GM19238 (cell line): Measurements from ENCODE around the gene CNTF.

Experiments
- DNase-seq: peaks from one replicate; pipeline ENCODE4 v3.0.0; 2011; ENCODE audit warnings: low spot score; ENCODE audit not compliant: insufficient read length

Gene CNTF

DNA sequence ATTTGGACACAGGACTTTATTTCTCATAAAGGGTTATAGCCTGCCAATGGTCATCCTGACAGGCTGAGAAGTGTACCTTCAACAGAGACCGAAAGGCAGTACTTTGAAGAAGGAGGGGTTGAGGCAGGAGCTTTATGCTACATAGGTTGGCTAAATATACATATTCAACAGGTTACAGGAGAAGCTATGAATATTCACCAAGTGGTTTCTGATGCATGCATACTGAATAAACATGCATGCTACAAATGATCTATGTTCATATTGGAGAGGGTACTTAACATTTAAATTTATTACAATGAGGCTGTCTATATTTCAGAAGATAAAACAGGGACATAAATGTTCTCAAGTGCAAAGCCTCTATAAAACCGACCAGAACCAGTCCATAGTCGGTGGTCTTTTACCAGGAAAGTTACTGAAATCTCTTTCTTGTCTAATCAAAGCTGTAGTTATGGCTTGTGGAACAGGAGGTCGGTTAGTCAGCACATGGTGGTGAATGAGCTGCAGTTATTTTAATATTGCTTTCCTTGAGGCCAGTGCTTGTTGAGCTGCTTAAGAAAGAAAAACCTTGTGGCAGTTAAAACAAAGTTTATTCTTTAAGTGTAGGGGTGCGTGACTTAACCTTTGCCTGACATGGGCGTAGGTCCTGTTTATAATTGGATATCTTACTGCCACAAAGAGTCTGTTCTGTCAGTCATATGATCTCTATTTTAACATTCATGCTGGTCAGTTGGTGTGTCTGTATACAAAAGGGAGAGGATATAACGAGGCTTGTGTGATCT lies 19.5 kb downstream of the CNTF start:
- no peak for DNase-seq

DNA sequence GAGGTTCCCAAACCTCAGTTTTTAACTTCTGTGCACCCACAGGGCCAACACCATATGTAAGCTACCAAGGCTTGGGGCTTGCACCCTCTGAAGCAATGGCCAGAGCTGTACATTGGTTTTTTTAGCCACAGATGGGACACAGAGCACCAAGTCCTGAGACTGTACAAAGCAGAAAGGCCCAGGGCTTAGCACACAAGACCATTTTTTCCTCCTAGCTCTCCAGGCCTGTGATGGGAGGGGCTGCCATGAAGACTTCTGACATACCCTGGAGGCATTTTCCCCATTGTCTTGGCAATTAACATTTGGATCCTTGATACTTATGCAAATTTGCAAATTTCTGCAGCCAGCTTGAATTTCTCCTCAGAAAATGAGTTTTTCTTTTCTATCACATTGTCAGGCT lies 23.4 kb downstream of the CNTF start:
- no peak for DNase-seq

DNA sequence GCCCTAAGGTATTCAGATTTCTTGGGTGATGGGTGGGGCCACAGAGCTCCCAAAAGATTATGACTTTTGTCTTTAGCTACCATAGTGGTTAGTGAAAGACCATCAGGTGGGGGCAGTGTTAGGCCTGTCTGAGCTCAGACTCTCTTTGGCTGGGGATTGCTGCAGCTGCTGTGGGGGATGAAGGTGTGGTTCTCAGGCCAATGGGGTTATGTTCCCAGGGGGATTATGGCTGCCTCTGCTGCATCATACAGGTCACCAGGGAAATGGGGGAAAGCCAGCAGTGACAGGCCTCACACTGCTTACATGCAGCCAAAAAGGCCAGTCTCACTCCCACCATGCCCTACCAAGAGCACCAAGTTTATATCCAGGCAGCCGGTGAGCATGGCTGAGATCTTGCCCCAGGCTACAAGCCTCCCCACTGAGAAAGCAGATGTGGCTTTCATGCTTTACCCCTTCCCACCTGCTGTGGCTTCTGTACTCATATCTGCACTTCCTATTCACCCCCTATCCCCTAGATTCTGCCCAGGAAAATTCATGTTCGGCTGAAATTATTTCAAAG lies 24.8 kb downstream of the CNTF start:
- DNase-seq, result no peak

DNA sequence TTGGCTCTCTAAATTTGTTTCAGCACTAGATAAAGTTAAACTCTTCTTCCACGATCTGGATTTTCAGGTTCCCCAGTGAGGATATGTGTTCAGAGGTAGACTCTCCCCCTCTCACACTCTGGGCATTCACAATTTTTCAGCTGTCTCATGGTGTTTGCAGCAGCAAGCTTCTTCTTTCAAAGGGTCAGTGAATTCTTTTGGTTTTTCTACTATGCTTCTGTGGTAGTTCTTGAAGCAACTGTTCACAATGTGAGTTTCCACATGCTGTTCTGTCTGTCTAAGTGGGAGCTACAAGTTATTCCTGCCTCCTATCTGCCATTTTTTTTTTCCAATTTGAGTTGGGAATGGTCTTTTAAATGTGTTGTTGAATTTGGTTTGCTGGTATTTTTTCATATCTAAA lies 25.4 kb downstream of the CNTF start:
- no peak for DNase-seq

DNA sequence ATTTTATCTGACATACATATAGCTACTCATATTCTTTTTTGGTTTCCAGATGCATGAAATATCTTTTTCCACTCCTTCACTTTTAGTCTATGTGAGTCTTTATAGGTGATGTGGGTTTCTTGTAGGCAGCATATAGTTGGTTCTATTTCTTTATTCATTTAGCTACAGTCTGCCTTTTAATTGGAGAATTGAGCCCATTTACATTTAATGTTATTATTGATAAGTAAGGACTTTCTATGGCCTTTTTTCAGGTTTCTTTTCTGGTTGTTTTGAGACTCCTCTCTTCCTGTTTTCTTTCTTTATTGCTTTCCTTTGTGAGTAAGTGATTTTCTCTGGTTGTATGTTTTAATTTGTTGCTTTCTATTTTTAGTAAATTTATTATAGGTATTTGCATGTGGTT lies 27.2 kb downstream of the CNTF start:
- no peak for DNase-seq

DNA sequence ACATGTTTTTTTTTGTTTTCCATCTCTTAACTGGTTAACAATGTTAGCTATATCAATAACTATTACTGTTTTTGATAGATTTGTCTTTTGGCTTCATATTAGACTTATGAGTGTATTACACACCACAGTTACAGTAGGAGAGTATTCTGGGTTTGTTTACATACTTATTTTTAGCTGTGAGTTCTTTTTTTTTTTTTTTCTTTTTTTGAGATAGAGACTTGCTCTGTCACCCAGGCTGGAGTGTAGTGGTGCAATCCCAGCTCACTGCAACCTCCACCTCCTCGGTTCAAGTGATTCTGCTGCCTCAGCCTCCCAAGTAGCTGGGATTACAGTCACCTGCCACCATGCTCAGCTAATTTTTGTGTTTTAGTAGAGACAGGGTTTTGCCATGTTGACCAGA lies 28.0 kb downstream of the CNTF start:
- DNase-seq, result no peak

DNA sequence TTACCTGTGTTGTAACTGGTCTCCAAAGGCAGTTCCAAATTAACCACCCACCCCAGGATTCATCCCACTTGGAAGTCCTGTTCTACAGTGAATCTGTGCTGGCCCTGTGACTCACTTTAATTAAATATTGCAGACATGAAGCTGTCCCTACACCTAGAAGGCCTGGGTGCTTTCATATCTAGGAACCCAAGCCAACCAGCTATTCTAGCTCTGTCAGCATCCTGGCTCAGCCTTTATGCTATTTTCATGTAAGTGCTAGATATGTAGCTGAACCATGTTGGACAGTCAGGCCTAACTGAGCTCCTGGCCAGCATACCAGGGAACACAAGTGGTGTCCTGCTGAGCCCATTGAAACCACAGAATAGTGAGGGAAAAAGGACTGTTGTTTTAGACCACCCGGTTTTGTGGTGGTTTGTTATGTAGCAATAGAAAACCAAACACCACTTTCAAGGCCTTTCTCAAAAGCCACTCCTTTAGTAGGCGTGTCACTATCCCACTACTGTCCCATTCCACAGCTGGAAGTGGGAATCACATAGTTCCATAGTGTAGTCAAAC lies 30.3 kb downstream of the CNTF start:
- DNase-seq, result no peak

DNA sequence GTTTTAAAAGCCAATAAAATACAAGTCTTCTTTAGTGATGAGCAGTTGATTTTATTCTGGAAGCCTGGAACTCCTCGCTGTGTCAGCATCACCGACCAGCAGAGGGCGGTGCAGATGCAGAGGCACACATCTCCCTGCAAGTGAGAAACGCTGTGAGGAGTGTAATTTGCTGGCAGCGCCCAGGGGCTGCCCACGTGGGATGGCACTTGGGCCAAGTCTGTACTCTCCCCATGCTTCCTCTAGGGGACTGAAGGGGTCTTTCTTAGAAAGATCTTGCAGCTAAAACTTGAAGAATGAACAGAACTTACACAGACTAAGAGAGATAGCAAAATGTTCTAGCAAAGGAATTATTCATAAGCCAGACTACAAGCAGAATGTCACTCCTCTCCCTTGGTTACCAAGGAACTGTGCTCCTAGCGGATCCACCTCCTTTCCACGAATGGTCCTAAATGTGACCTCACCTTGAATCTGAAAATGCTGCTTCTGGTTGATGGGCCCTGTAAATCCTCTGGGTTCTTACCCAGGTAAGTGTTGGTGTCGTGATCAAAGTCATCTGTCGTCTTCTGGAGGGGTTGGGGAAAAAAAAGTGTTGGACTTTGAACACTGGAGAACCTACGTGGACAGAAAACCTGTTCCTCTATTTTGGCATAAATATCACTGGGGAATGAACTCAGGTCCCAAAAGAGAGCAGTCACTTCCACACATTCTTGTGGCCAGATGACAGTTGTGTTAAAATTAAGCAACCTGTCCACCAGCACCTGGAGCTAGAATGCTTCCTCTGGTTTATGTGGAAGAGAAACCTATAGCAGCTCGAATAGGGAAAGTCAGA lies 31.8 kb downstream of the CNTF start:
- DNase-seq, result peak; percentile 47

DNA sequence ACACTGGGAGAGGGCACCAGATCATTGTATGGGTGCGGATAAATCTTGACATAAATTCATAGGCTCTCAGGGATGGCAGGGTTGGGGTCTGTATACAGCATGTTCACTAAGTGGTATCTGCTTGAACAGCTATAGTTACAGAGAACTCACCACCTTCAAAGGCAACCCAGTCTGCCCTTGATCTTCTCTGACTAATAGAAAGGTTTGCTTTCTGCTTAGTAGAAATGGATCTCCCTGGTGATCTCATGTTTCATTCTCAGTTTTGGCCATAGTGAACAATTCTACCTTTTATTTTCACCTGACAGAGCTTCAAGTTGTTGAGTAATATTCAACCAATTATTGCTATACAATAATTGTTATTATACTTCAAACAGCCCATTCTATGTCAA lies 32.4 kb downstream of the CNTF start:
- DNase-seq, result no peak

DNA sequence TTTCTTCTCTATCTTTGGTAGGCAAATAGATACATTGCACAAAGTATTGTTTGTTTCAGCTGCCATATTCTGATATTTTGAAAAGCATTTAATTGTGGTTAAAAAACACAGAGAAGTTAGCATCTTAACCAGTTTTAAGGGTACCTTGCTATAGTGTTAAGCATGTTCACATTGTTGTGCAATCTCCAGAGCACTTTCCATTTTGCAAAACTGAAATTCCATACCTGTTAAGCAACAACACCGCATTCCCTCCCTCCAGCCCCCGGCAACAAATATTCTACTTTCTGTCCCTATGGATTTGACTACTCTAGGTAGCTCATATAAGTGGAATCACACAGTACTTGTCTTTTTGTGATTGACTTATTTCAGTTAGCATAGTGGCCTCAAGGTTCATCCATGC lies 33.9 kb downstream of the CNTF start:
- DNase-seq, result no peak

DNA sequence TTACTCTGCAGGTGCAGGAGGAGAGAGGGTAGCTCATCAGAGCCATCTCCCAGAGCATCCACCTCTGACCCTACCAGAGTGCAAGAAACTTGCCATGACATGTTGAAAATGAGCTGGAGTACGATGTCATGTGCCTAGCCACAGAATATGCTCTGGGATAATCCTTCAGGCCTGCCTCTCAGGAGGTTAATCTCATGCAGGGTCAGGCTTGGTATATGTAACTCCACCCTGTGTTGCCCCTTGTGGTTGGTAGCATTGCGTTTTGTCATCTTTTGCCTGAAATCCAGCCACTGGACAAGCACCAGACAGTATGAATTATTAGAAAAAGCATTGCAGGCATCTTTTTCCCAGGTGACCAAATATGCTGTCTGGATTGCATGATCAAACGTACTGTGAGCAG lies 36.2 kb downstream of the CNTF start:
- DNase-seq, result no peak

DNA sequence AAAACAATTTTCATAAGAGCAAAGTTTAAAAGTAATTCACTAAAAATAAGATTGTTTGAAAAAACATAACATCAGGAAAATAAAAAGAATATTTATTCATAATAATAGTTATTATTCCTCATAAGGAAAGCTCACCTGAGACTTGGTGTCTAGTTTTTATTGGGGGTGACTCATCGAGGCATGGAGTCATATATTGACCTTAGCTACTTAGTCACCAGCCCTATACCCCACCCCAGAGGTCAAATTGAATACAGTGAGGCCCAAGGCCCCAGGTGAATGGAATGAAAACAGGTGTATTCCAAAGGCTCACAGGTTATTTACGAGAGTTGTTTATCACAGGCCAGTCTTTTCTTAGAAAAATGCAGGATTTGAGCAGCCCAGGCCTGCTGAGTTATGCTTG lies 36.9 kb downstream of the CNTF start:
- no peak for DNase-seq

DNA sequence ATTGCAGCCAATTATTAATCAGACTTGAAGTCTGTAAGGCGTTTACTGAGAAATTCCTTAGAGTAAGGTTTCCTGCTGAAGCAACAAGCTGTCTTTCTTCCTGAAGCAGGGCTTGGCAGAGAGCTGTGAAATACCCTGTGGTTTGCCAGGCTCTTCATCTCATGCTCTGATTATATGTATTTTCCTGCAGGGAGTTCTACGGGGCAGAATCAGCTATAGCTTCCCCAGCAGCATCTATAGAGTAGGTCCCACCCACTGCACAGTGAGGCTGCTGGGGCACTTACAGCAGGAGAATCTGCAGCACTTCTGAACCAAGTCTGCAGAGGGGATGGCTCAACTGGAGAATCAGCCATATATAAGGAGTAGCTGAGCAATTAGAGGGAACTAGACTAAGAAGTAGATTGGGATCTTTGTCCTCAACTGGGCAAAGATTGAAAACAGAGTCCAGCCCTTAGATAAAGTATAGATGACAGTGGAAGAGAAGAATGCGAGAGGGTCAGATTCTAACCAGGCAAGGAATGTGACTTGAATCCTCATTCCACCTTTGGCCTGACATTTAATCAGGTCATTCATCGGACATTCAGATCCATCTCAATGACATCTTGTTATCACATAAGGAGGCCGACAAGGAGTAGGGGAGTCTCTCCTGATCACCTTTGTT lies 37.6 kb downstream of the CNTF start:
- DNase-seq, result no peak

DNA sequence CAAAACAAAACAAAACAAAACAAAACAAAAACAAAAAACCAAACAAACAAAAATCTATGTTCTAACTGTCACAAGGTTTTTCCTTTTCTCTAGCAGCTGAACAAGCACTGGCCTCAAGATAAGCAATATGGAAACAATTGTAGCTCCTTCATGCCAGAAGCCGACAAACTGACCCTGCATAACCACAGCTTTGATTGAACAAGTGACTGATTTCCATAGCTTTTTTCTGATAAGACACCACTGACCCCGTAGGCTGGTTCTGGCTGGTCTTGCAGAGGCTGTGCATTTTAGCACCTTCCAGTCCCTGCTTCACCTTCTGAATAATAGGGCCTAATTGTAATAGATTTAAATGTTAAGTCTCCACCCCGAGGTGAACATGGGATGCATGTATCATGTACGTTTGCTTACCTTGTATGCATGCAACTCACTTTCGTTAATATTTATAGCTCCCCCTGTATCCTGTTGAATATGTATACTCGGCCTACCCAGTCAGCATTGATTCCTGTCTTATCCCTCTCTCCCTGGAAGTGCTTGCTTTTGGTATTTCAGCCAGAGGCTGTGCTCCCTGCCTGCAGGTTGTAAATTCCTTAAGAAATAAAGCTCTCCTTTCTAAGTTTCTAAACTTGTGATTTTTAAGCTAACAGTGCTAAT lies 49.6 kb downstream of the CNTF start:
- DNase-seq, result no peak

DNA sequence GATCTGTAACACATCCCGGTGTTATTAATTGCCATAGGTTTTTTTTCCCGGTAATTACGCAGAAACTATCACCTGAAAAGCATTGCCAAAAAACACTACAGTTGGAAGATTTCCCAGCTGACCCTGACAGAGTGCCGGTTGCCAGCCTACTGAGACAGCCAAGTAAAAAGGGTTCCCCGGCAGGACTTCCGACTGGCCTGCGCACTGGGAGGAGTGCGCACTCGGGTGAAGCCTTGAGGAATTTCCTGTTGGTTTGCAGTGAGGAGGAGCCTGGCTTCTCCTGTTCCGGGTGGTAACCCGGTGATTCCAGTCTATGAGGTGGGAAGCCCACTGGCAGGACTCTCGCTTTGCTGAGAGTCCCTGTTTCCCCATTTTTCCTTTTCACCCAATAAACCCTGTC lies 52.1 kb downstream of the CNTF start:
- DNase-seq, result no peak
